Activated CD4-positive, alpha-beta T cell treated with anti-CD3 and anti-CD28 coated beads, Interleukin-2, amount 50 U/mL, for 24 hours (primary cell): ENCODE data around the gene TNPO3.
"Not testable (repeated sequence)": the region's sequence is repeated elsewhere in the genome, so short reads cannot be mapped to it uniquely, and the experiment has no call there.

Source experiments
- DNase-seq, 2 donors: peaks; one replicate each; pipeline ENCODE4 v3.0.0-alpha.2; 2020; ENCODE audit warnings: low read depth in 1 of 2, low spot score in 1 of 2

The TNPO3 gene

GRCh38 chr7:129072479-129073011 lies 17.6 kb upstream of the TNPO3 start:
- DNase-seq = no peak

GRCh38 chr7:129069021-129069420 lies 14.1 kb upstream of the TNPO3 start:
- no peak for DNase-seq

GRCh38 chr7:129067943-129068548 lies 13.1 kb upstream of the TNPO3 start:
- no peak for DNase-seq

- DNase-seq = not testable (repeated sequence)
These were observed 12.2 kb upstream of the TNPO3 start for GRCh38 chr7:129067132-129067561.

- DNase-seq = no peak
These were observed 11.6 kb upstream of the TNPO3 start for GRCh38 chr7:129066290-129067131.

GRCh38 chr7:129055861-129056464 lies 1.1 kb upstream of the TNPO3 start:
- DNase-seq = no peak

GRCh38 chr7:129055294-129055816 lies 444 bp upstream of the TNPO3 start:
- no peak for DNase-seq

- no peak for DNase-seq
These were observed 923 bp downstream of the TNPO3 start for GRCh38 chr7:129053938-129054437.

GRCh38 chr7:129052441-129052840 lies 2.5 kb downstream of the TNPO3 start:
- no peak for DNase-seq

GRCh38 chr7:129051459-129051858 lies 3.5 kb downstream of the TNPO3 start:
- not testable (repeated sequence) for DNase-seq

GRCh38 chr7:129047761-129048160 lies 7.2 kb downstream of the TNPO3 start:
- no peak for DNase-seq

- DNase-seq = no peak
These were observed 9.2 kb downstream of the TNPO3 start for GRCh38 chr7:129045682-129046081.

GRCh38 chr7:129043012-129043411 lies 11.9 kb downstream of the TNPO3 start:
- no peak for DNase-seq

GRCh38 chr7:129041142-129042085 lies 13.5 kb downstream of the TNPO3 start:
- DNase-seq = no peak

GRCh38 chr7:129038468-129038867 lies 16.4 kb downstream of the TNPO3 start:
- not testable (repeated sequence) for DNase-seq

- DNase-seq = no peak
These were observed 17.3 kb downstream of the TNPO3 start for GRCh38 chr7:129037585-129037984.

- DNase-seq = no peak
These were observed 22.9 kb downstream of the TNPO3 start for GRCh38 chr7:129032017-129032416.

- DNase-seq = no peak
These were observed 24.5 kb downstream of the TNPO3 start for GRCh38 chr7:129030440-129030839.

- DNase-seq = no peak
These were observed 30.8 kb downstream of the TNPO3 start for GRCh38 chr7:129024125-129024524.

- no peak for DNase-seq
These were observed 33.3 kb downstream of the TNPO3 start for GRCh38 chr7:129021656-129022055.
